Left renal pelvis (tissue), 4 donors: ENCODE measurements around the gene SLC2A9. TPM values are rescaled to one million over a fixed set of nuclear protein-coding genes. Genes with fewer than 3 reads are reported as not detected.
A peak's percentile ranks its signal among the peaks of the same experiment; 100 is the strongest.
"Not testable (repeated sequence)": the region's sequence is repeated elsewhere in the genome, so short reads cannot be mapped to it uniquely, and the experiment has no call there.

Experiments
- DNase-seq, 4 donors: peaks; one replicate each; pipeline ENCODE4 v3.0.0-alpha.2; 2013; ENCODE audit warnings: low read depth in 4 of 4, low spot score in 3 of 4
- polyA plus RNA-seq, 4 donors: library from polyadenylated mRNA; unstranded; fragments of 120-200 nt; gene quantifications; one replicate each; pipeline ENCODE4 v1.2.1, GENCODE V29; 2013; ENCODE audit not compliant: insufficient read length in 4 of 4

The SLC2A9 gene
- polyA plus RNA-seq, 4 donors: 4.8 to 11.1 (median 10.1) TPM

- DNase-seq: peak in 2 of 4 donors; percentile 45 to 47
Observed at GRCh38 chr4:9847968-9848748, 173.1 kb downstream of the SLC2A9 start.

GRCh38 chr4:9845791-9846493, 175.4 kb downstream of the SLC2A9 start:
- no peak for DNase-seq

GRCh38 chr4:9841072-9841471, 180.2 kb downstream of the SLC2A9 start:
- no peak for DNase-seq

- DNase-seq: no peak
Observed at GRCh38 chr4:9835430-9835829, 185.9 kb downstream of the SLC2A9 start.

- no peak for DNase-seq
Observed at GRCh38 chr4:9833421-9833820, 187.9 kb downstream of the SLC2A9 start.

- no peak for DNase-seq
Observed at GRCh38 chr4:9832640-9833039, 188.7 kb downstream of the SLC2A9 start.

- DNase-seq: no peak
Observed at GRCh38 chr4:9826551-9826950, 194.7 kb downstream of the SLC2A9 start.

- DNase-seq: no peak
Observed at GRCh38 chr4:9825049-9825448, 196.2 kb downstream of the SLC2A9 start.

GRCh38 chr4:9820343-9820742, 201.0 kb downstream of the SLC2A9 start:
- DNase-seq: no peak

- no peak for DNase-seq
Observed at GRCh38 chr4:9816285-9816684, 205.0 kb downstream of the SLC2A9 start.

- no peak for DNase-seq
Observed at GRCh38 chr4:9812501-9813340, 208.6 kb downstream of the SLC2A9 start.

- DNase-seq: no peak
Observed at GRCh38 chr4:9811806-9812205, 209.5 kb downstream of the SLC2A9 start.

- no peak for DNase-seq
Observed at GRCh38 chr4:9808077-9808476, 213.2 kb downstream of the SLC2A9 start.

GRCh38 chr4:9804918-9805317, 216.4 kb downstream of the SLC2A9 start:
- DNase-seq: no peak

GRCh38 chr4:9800848-9801247, 220.4 kb downstream of the SLC2A9 start:
- no peak for DNase-seq

- not testable (repeated sequence) for DNase-seq
Observed at GRCh38 chr4:9796641-9797040, 224.7 kb downstream of the SLC2A9 start.

GRCh38 chr4:9792381-9792780, 228.9 kb downstream of the SLC2A9 start:
- no peak for DNase-seq

GRCh38 chr4:9785891-9786290, 235.4 kb downstream of the SLC2A9 start:
- DNase-seq: not testable (repeated sequence)

- no peak for DNase-seq
Observed at GRCh38 chr4:9782136-9782436, 239.2 kb downstream of the SLC2A9 start.

GRCh38 chr4:9781343-9782135, 239.8 kb downstream of the SLC2A9 start, which contains the start of gene DRD5:
Gene DRD5, plus strand, starts transcription at chr4:9781634. Its CDS starts 396 bp downstream, at chr4:9782030.
- DNase-seq: no peak
